Pulmonary artery endothelial cell (primary cell): Measurements from ENCODE around the gene HAL. TPM values are rescaled to one million over a fixed set of nuclear protein-coding genes. Genes with fewer than 3 reads are reported as not detected.

Source experiments
- DNase-seq: peaks from one replicate; pipeline ENCODE4 v3.0.0-alpha.2; 2011; ENCODE audit warnings: low read depth, low spot score
- total RNA-seq: library from RNA; depleted of rRNA; stranded (reverse); fragments of >200 nt; gene quantifications from 2 replicates; pipeline ENCODE4 v1.2.3, GENCODE V29; 2014

HAL gene
- total RNA-seq, 1 donor from 2014 or later, result 0.07 TPM

DNA sequence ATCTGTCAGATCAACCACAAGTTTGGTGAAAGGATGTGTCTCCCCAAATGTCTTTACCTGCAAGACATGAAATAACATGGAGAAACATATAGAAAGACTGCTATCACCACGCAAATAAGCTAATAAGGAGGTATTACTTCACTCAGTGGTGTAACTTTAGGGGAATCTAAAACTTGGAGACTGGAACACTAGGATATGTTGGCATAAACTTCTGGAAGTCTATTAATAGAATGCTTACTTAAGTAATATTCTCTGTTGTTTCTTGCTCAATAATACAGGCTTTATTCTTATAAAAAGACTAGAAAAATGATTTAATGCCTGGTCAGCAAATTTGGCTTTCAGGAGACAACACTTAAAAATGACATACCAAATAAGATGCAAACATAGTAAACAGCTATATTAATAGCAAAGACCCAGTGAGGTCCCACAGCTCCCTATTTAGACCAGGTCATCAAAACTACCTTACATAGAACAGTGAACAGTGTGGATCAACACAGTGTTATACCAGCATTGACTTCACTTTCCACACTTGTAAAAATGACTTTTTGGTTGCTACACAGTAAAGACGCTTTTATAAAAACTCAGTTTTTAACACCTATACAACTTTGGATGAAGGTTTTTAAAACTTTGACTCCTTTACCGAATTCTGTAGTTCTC is 18.9 kb upstream of the HAL start:
- no peak for DNase-seq

DNA sequence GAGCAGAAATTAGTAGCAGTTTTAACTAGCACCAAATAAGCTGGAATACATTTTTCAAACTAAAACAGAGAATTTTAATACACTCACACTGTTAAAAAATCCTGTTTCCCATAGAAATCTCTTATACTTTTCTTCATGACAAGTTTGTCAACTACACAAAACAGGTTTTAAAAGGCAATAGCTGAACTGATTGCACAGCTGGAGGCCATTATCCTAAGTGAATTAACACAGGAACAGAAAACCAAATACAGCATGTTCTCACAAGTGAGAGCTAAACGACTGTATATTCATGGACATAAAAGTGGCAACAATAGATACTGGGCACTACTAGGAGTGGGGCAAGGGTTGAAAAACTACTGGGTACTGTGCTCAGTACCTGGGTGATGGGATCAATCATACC is 11.6 kb upstream of the HAL start:
- DNase-seq, result no peak

DNA sequence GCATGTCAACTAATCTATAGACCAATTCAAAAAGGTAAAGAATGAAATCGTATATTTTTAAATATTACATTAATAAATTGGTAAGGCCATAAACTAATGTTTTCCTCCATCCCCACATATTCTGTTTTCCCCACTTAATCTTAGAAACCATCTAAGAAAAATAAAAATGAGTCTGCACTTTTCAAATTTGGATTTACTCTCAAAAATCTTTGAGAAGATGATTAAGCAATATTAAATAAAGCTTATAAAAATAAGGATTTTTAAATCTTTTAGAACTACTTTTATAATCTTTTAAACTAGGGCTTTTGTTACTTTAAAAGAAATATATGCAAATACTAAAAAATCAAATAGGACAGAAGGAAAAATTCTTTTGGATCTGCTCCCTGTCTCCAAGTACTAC is 10.6 kb upstream of the HAL start:
- no peak for DNase-seq

DNA sequence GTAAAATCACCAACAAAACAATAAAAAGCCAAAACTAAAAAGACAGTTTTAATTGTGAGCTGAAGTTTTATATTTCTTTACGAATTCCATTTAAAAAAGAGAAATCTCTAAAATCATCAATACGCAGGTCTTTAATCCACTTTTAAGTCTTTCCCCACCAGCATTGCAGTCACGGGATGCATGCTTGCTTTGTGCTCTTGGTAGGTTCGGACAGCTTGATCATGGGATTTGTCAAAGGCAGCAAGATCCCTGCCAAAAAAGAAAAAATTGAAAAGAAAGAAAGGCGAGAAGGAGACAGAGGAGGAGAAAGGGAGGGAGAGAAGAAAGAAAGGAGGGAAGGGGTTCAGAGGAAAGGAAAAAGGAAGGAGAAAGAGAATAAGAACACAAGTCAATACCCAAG is 4.7 kb upstream of the HAL start:
- DNase-seq, result no peak

DNA sequence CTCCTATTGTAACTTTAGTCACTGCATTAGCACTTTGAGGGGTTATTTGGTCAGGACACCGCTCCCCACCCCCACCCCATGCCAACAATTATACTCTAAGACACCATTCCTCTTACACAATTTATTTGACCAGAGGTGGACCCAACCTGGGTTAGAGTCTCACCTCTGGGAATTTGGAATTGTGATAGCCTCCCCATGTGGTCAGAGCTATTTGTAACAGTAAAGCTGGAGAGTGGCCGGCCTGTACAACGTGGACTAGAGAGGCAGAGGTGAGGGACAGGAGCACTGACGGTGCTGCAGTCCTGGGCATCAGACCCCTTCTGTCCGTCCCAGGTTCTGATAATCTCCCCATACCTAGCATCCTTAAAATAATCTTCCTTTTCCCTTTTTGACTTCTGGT is 3.3 kb upstream of the HAL start:
- no peak for DNase-seq

DNA sequence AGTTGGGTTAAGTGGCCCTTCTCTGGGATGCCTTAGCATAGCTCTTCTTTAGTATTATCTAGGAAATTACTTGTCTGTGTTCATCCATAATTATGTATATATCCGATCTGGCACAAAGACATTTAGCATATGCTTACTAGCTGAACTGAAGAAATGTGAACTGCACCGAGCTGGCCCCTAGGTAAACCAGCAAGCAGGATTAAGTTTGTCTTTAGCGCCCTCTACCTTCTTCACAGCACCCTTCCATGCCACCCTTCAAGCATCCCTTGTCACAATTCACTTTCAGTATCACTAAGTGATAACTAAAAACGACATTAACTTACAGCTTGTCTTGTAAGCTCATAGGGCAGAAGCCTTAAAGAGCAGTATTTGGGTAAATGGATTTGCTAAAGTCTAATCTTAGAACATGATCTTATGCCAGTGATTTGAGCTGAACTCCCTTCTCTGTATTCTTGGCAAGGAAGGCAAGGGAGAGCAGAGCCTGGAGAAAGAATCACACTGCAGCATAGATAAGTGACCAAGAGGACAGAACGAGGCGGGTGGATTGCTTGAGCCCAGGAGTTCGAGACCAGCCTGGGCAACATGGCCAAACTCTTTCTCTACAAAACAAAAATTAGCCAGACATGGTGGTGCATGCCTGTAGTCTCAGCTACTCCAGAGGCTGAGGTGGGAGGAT is 2.6 kb upstream of the HAL start:
- DNase-seq, result peak; percentile 24

DNA sequence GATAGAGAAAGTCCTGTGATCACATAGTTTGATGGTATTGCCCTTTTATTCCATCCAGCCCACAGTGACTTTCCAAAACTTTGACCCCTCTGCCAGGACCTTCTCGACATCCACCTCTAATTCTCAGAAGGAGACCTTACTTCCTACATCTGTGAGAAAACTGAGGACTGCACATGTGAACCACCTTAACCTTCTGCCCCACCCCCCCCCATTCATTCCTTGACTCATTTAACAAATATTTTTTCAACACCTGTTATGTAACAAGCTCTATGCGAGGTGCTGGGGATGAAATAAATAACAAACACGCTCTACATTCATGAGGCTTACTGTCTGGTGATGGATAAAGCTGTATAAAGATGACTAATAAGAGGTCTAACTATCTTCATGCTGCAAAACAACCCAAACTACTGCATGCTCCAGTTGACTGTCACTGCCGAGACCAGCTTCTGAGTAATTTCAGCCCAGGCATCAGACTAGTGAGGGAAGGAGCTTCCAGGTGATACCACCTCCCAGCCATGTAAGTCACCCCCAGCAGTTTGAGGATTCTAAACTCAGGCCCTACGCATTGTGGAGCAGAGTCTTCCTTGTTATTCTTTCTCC is 1.9 kb upstream of the HAL start:
- no peak for DNase-seq

DNA sequence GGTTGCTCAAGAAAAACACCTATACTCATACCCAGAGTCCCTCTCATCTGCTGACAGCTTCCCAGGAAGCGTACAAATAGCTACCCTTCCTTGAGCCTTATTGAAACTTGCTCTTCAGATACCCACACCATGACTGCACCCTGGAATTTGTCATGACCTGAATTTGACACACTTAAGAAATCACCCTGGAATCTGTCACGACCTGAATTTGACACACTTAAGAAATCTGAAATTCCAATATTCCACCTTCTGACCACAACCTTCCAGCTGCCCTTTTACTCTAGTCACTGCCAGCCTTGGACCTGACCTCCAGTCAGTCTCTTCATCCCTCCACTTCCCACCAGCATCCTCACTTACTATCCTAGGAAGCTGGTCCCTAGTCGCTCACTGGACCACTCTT is 1.1 kb upstream of the HAL start:
- no peak for DNase-seq

DNA sequence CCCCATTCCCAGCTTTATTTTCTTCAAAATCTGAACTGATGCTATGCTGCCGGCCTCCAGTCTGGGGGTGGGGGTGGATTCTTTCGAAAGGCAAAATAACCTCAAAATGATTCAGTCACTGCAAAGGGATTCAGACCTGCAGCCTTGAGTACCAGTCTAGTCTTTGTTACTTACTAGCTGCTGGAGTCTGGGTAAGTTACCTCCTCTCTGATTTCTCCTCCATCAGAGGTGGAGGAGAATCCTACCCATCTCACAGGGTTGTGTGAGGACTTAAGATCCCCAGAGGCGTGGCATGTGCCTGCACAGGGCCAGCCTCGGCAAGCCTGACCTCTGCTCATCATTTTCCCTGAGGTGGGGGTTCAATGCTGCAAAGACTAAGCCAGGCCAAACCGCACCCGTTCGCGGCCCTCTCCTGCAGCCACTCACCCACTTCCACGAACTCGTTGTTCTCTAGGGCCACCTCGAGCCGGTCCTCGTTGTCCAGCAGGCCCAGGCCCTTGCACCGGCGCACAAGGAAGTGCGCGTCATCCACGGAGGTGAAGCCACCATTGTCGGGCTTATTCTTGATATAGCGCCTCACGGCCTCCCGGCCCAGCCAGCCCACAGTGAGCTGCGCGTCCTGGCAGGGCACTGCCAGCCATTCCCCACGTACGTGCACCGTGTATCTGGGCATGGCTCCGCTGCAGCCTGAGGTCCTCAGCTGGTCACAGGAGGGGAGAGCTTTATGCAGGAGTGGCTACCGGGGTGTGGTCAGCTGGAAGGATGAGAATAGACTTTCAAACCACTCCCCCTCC is 709 bp downstream of the HAL start:
- no peak for DNase-seq

DNA sequence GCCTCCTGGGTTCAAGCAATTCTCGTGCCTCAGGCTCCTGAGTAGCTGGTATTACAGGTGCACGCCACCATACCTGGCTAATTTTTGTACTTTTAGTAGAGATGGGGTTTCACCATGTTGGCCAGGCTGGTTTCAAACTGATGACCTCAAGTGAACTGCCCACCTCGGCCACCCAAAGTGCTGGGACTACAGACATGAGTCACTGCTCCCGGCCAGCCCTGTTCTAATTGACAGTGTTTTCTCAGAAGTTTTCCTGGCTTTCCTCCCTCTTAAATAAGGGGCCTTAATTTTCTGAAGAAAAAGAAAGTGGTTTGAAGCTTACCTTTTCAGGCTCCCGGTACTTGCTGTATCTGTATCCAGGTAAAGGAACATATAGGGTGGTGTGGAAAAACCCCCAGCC is 1.7 kb downstream of the HAL start:
- no peak for DNase-seq

DNA sequence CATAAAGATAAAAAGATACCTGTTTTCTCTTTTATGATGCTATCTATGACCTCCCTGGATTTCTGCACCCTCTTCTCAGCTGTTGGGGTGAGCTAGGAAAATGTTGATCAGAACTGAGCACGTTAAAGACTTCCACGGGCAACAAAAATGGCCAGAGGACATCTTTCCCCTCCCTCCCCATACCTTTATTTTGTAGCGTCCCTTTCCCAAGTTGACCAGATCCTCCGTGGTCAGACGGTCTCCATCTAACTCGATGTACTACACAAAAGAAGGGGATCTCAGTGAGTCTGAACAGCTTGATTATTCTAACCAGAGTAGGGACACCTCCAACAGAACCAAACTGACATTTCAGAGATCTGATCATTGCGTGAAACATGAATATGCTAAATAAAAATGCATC is 2.2 kb downstream of the HAL start:
- DNase-seq, result no peak

DNA sequence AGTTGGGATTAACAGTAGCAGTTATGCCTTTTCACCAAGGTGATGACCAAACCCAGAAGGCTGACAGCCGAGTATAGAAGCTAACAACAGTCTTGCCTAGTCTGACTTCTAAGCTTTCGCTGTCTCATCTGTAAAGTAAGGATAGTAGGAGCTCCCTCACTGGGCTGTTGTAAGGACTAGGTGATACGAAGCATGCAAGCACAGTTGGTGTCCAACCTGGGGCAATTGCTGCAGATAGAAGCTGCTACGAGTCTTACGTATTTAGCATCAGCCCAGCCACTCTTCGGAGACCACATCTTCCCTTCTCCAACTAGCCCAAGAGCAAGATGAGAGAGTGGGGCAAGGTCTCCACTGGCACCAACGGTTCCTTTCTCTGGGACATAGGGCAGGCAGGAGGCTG is 6.0 kb downstream of the HAL start:
- no peak for DNase-seq

DNA sequence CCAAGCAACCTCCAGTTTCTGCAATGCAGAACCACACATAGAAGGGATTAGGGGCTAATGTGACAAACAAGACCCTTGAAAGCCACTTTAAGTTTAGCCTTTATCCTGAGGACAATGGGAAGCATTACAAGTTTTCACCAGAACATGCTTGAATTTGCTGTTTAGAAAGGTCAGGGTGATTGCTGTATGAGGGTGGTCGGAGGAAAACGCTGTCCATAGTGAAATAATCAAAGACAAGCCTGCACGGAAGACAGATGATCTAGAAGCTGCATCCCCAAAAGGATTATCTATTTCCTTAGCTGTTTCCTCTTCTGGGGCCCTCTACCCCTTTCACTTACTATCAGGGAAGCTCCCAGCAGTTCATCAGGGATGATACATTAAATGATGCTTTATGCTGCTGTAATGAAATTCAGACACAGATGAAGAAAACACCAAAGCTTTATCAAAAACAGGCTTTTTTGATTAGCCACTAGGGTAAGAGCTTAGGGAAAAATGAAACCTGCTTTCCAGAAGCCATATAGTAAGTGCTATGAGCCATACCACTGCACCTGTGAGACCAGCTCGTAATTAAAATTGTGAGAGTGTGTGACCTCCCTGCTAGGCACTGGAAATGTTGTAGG is 6.5 kb downstream of the HAL start:
- DNase-seq, result no peak

DNA sequence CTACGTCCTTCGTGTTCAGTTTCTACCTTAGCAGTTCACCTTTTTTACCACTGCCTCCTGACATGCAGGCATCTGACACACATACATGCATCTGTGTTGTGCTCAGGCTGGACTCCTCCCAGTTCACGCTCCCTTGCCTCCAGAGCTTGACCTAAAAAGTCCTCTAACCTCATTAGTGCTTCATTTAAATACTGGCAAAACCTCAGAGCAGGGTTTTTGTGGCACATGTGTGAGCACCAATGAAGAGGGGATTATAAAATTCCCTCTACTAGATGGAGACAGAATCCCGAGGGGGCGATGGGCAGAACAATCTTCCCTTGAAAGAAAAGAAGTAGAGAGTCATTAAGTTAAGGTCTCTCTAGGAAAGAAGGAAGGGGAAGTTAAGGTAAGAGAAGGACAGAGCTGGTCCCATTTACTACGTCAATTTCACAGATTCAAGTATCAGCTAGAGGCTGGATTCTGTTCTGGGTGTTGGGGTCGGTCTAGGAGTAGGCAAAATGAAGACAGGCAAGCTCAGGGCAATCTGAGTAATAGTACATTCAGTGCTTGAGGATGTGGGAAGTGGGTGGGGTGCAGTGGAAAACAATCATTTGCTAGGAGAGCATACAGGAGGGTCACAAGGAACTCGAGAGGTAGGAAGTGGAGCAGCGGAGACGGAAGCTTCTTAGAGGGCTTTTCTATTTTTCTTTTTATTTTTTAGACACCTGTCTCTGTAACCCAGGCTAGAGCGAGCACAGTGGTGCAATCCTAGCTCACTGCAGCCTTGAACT is 7.5 kb downstream of the HAL start:
- no peak for DNase-seq

DNA sequence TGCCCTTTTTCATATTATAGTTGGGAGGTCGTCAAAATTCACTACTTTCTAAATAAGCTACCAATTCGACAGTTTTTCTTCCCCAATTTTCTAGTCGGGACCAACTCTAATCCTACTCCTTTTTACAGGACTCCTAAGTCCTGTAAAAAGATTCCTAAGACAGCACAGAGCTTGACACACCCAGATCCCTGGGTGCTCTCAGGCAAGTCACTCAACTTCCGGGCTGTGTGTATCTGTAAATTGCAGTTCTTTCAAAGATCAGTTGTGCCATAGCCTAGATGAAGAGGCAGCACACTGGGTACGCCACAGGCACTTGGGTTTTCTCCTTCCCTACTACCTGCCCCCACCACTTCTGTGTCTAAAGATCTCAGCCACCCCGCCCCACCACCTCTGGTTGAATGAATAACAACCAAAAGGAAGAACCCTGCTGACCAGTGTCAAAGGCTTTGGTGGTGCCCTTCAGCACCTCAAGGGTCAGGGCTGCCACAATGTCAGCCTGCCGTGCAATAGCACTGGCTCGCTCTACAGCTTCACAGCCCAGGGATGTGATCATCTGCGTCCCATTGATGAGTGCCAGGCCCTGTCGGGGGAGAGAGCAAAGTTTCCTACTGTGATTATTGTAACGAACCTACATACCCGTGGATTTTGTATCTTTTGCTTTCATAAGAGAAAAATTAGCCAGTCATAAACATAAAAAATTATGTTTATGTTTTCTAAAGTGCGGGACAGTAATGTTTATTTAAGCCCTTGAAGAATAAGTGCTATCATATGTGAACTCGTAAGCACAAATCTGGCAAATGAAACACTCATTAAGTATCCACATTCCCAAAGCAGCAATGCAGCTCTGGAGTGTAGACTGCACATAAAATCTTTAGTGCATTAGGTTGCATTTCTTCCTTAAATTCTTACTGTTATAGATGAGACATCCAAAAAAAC is 9.2 kb downstream of the HAL start:
- DNase-seq, result no peak

DNA sequence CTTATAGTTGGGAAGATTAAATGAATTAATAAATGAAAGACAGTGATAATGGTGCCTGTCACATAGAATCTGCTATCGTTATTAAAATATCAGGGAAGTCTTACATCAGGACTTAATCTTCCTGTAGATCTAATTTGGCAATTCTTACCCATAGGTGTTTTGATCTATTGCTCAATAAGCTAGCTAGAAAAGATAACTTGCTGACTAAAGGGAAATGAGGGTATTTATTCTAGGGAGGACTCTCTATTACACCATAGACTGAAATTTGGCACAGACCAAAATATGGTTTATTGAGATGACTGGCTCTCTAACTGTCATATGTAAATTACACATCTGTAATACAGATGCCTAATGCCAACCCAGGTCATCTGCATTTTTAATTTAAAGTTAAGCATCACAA is 11.5 kb downstream of the HAL start:
- no peak for DNase-seq

DNA sequence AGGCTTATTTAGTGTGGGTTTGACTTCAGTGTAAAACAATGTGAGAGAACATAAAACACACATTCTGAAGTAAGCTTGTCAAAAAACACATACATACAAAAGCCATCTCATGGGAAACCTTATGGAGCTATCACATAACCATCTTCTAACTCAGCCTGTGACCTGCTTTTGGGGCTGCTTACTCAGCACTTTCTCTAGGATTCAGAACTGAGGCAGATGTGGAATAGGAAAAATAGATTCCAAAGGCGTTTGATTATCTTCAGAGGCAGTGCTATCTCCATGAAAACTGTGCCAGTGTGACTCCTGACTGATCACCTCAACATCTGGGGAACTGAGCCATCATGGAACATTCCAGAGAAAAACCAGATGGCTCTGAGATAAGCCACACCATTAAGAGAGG is 13.5 kb downstream of the HAL start:
- no peak for DNase-seq

DNA sequence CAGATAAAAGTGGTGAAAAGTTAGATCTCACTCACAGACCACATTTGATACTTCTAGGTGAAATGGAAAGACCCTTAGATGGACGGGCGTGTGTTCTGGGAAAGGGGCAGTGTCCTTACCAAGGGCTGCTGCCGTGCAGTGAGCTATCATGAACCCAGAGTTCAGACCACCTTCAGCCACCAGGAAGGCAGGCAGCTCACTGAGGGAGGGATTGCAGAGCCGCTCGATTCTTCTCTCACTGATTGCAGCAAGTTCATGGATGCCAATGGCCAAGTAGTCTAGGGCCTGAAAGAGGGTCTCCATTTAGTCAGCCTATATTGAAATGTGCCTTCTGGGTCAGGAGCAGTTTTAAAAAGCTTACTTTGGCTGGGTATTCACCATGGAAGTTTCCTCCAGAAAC is 15.7 kb downstream of the HAL start:
- no peak for DNase-seq

DNA sequence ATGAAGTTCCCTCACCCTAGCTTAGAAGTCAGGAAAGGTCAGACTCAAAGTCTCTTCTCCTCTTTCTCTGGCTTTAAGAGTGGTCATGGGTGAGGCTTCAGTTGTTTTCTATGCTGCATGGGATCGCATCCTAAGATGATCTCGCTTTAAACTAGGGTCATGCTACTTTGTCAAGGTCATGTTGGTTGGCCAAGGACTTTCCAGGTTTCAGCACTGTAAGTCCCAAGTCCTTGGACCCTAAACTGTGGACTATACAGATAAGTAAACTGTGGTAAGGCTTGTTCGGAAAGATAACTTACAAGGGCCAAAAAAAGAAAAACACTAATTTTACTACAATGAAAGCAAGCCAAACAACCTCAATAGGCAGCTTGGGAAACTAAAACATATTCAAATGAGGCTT is 17.4 kb downstream of the HAL start:
- DNase-seq, result no peak

DNA sequence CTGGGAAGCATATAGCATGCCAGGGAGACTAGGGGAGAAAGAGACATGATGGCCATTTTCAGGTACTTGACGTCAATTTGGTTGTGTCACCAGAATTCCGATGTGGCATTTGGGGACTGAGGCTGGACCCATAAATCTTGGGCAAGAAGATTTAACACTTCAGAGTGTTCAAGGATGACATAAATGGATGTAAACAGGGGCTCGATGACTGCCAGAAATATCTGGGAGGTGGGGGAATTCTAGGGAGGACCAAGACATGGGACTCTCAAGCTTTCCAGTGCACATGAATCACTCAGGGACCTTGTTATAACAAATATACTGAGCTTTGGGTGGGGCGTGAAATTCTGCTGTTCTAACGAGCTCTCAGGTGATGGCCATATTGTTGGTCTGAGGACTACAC is 17.8 kb downstream of the HAL start:
- no peak for DNase-seq
